ENCODE results near the gene WIZ.

DNA sequence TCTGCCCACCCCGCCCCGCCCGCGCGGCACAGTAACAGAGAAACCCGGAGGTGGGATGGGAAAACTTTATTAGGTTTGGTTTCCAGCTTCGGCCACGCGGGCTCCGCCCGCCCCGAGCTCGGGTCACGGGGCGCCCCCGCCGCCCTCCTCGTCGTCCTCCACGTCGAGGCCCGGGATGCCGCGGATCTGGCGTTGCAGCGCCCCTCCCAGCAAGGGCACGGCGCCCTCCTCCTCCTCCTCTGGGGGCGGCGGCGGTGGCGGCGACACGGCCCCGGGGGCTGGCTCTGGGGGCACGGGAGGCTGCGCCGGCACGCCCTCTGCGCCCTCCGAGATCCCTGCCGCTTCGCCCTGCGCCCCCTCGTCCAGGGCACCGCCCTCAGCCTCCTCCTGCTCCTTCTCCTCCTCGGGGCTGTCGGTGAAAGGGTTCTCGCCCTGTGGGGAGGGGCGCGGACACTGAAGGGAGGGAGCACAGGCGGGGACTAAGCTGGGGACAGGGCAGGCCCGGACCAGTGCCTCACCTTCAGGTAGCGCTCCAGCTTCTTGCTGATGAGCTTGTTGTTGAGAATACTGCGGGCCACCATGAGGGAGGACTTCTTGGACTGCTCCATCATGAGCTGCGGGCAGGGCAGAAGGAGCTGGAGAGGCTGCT is 69.6 kb downstream of the WIZ start:
- TF ChIP-seq ZNF747 (tag by site-specific recombination; IDR thresholded peaks at IDR 0.05) (no peak), SALL2 (tag by site-specific recombination; IDR thresholded peaks at IDR 0.05; ENCODE audit: borderline replicate concordance) (no peak), EGR2 (tag by site-specific recombination; IDR thresholded peaks at IDR 0.05; ENCODE audit: low read depth) (peak; percentile 81), ZNF571 (tag by site-specific recombination; IDR thresholded peaks at IDR 0.05) (no peak), WT1 (tag by site-specific recombination; IDR thresholded peaks at IDR 0.05) (peak; percentile 26; the same call in 1 of the 2 replicates)
- TF ChIP-seq, protein P1, sequence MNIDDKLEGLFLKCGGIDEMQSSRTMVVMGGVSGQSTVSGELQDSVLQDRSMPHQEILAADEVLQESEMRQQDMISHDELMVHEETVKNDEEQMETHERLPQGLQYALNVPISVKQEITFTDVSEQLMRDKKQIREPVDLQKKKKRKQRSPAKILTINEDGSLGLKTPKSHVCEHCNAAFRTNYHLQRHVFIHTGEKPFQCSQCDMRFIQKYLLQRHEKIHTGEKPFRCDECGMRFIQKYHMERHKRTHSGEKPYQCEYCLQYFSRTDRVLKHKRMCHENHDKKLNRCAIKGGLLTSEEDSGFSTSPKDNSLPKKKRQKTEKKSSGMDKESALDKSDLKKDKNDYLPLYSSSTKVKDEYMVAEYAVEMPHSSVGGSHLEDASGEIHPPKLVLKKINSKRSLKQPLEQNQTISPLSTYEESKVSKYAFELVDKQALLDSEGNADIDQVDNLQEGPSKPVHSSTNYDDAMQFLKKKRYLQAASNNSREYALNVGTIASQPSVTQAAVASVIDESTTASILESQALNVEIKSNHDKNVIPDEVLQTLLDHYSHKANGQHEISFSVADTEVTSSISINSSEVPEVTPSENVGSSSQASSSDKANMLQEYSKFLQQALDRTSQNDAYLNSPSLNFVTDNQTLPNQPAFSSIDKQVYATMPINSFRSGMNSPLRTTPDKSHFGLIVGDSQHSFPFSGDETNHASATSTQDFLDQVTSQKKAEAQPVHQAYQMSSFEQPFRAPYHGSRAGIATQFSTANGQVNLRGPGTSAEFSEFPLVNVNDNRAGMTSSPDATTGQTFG (tag by site-specific recombination; IDR thresholded peaks at IDR 0.05; ENCODE audit: borderline replicate concordance): no peak
- TF ChIP-seq, protein P2, sequence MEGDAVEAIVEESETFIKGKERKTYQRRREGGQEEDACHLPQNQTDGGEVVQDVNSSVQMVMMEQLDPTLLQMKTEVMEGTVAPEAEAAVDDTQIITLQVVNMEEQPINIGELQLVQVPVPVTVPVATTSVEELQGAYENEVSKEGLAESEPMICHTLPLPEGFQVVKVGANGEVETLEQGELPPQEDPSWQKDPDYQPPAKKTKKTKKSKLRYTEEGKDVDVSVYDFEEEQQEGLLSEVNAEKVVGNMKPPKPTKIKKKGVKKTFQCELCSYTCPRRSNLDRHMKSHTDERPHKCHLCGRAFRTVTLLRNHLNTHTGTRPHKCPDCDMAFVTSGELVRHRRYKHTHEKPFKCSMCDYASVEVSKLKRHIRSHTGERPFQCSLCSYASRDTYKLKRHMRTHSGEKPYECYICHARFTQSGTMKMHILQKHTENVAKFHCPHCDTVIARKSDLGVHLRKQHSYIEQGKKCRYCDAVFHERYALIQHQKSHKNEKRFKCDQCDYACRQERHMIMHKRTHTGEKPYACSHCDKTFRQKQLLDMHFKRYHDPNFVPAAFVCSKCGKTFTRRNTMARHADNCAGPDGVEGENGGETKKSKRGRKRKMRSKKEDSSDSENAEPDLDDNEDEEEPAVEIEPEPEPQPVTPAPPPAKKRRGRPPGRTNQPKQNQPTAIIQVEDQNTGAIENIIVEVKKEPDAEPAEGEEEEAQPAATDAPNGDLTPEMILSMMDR (tag by site-specific recombination; IDR thresholded peaks at IDR 0.05): peak; percentile 59

All from HEK293 (cell line).